IMR-90 (cell line): ENCODE data around the gene EDARADD. TPM values are rescaled to one million over a fixed set of nuclear protein-coding genes. Genes with fewer than 3 reads are reported as not detected.

Experiments
- ATAC-seq: fragments of 200-7000 bp; cut with Tn5 transposase; 2 replicates; pipeline ENCODE4 v1.9.1; 2020; ENCODE audit warnings: low read depth, mild to moderate bottlenecking, moderate library complexity
- BruUV-seq: library from RNA; stranded (reverse); fragments of 400-500 nt; replicated peaks from 2 replicates; lab custom pipeline; 2021; lab: Mats Ljungman, UMichigan
- CTCF ChIA-PET: fragments of 300-600 bp; formaldehyde crosslinking; extraction: SDS; loops from one replicate; lab custom pipeline; 2021; ENCODE audit warnings: antibody characterized with exemption; lab: Yijun Ruan, JAX
- POLR2A ChIA-PET: fragments of 300-600 bp; sonication (Branson Sonifier 250); formaldehyde crosslinking; loops from one replicate; lab custom pipeline; 2022; ENCODE audit warnings: antibody characterized with exemption; ENCODE audit not compliant: unreplicated experiment; lab: Charles Lee
- DNase-seq: peaks from one replicate; pipeline ENCODE4 v3.0.0; 2013
- H2AFZ ChIP-seq: replicated peaks from 2 replicates; pipeline ENCODE3; 2013; ENCODE audit warnings: low read length, mild to moderate bottlenecking; ENCODE audit not compliant: poor library complexity
- H2AK5ac ChIP-seq: 2 replicates; pipeline ENCODE4 v1.6.1; 2013; ENCODE audit warnings: low read depth, low read length, inconsistent platforms
- H2AK9ac ChIP-seq: replicated peaks from 2 replicates; pipeline ENCODE3; 2013; ENCODE audit warnings: mild to moderate bottlenecking, low read depth, low read length, moderate library complexity; ENCODE audit not compliant: poor library complexity
- H2BK120ac ChIP-seq: 2 replicates; pipeline ENCODE4 v1.6.1; 2013; ENCODE audit warnings: low read depth, low read length, inconsistent platforms
- H2BK15ac ChIP-seq: 3 replicates; pipeline ENCODE4 v1.6.1; 2013; ENCODE audit warnings: low read depth, low read length, inconsistent platforms
- H2BK20ac ChIP-seq: 2 replicates; pipeline ENCODE4 v1.6.1; 2013; ENCODE audit warnings: low read depth, mild to moderate bottlenecking, inconsistent platforms, low read length, moderate library complexity
- H2BK5ac ChIP-seq: 2 replicates; pipeline ENCODE4 v1.6.1; 2013; ENCODE audit warnings: mild to moderate bottlenecking, low read depth, low read length, inconsistent platforms; ENCODE audit not compliant: poor library complexity, severe bottlenecking
- H3K14ac ChIP-seq: replicated peaks from 2 replicates; pipeline ENCODE4 v1.6.1; 2013; ENCODE audit warnings: low read depth, low read length, inconsistent platforms
- H3K18ac ChIP-seq: 2 replicates; pipeline ENCODE4 v1.6.1; 2013; ENCODE audit warnings: low read depth, low read length, control low read depth
- H3K23ac ChIP-seq: 2 replicates; pipeline ENCODE4 v1.6.1; 2013; ENCODE audit warnings: low read depth, low read length, inconsistent platforms
- H3K27ac ChIP-seq: 2 replicates; pipeline ENCODE4 v1.5.1; 2013; ENCODE audit warnings: mild to moderate bottlenecking, control low read depth, low read length; ENCODE audit not compliant: insufficient read depth
- H3K27me3 ChIP-seq: 2 replicates; pipeline ENCODE4 v1.6.1; 2013; ENCODE audit warnings: low read length; ENCODE audit not compliant: control insufficient read depth, insufficient read depth
- H3K36me3 ChIP-seq: 2 replicates; pipeline ENCODE4 v1.6.1; 2013; ENCODE audit warnings: low read length, mixed read lengths; ENCODE audit not compliant: control insufficient read depth, insufficient read depth
- H3K4ac ChIP-seq: 2 replicates; pipeline ENCODE4 v1.6.1; 2013; ENCODE audit warnings: low read depth, low read length, inconsistent platforms
- H3K4me1 ChIP-seq: 2 replicates; pipeline ENCODE4 v1.6.1; 2013; ENCODE audit warnings: low read length, mixed read lengths; ENCODE audit not compliant: control insufficient read depth, insufficient read depth
- H3K4me2 ChIP-seq: 2 replicates; pipeline ENCODE4 v1.6.1; 2013; ENCODE audit warnings: low read depth, mild to moderate bottlenecking, control low read depth, low read length, moderate library complexity
- H3K4me3 ChIP-seq: 2 replicates; pipeline ENCODE4 v1.5.1; 2013; ENCODE audit warnings: low read depth, mild to moderate bottlenecking, control low read depth, low read length, moderate library complexity; ENCODE audit not compliant: insufficient read depth
- H3K56ac ChIP-seq: 2 replicates; pipeline ENCODE4 v1.6.1; 2013; ENCODE audit warnings: low read length, inconsistent platforms; ENCODE audit not compliant: insufficient read depth; ENCODE audit errors: extremely low read depth
- H3K79me1 ChIP-seq, 2 experiments: 2 replicates each; pipeline ENCODE4 v1.6.1; 2013; ENCODE audit warnings: low read length in 2 of 2, inconsistent platforms in 1 of 2, low read depth in 1 of 2
- H3K9ac ChIP-seq: 2 replicates; pipeline ENCODE4 v1.6.1; 2013; ENCODE audit warnings: low read depth, low read length, control low read depth
- H3K9me1 ChIP-seq: 2 replicates; pipeline ENCODE4 v1.6.1; 2013; ENCODE audit warnings: low read length, inconsistent platforms; ENCODE audit not compliant: insufficient read depth
- H3K9me3 ChIP-seq: 2 replicates; pipeline ENCODE4 v1.6.1; 2013; ENCODE audit warnings: low read length; ENCODE audit not compliant: control insufficient read depth, insufficient read depth
- H4K20me1 ChIP-seq: 2 replicates; pipeline ENCODE4 v1.6.1; 2013; ENCODE audit warnings: low read length, inconsistent platforms; ENCODE audit not compliant: insufficient read depth
- H4K5ac ChIP-seq: 2 replicates; pipeline ENCODE4 v1.6.1; 2013; ENCODE audit warnings: mild to moderate bottlenecking, low read depth, low read length, control low read depth
- H4K8ac ChIP-seq, 2 experiments: 2 replicates each; pipeline ENCODE4 v1.6.1; 2013; ENCODE audit warnings: low read depth in 2 of 2, low read length in 2 of 2, control low read depth in 1 of 2, inconsistent platforms in 1 of 2
- H4K91ac ChIP-seq: 2 replicates; pipeline ENCODE4 v1.6.1; 2013; ENCODE audit warnings: low read depth, low read length, inconsistent platforms; ENCODE audit not compliant: insufficient read depth
- BHLHE40 ChIP-seq: fragments of 150-350 bp; IDR thresholded peaks from 2 replicates; pipeline ENCODE4 v1.6.1; 2016; ENCODE audit warnings: mild to moderate bottlenecking, low read depth, low read length
- CHD1 ChIP-seq: IDR thresholded peaks from 2 replicates; pipeline ENCODE4 v1.6.1; 2012; ENCODE audit warnings: low read depth, low read length, improper control_type of control experiment
- CTCF ChIP-seq: conservative IDR thresholded peaks from 2 replicates; pipeline ENCODE4 v1.5.1; 2012; ENCODE audit warnings: mild to moderate bottlenecking, low read depth, low read length, improper control_type of control experiment
- ELK1 ChIP-seq: fragments of 150-350 bp; IDR thresholded peaks from 2 replicates; pipeline ENCODE4 v1.6.1; 2016; ENCODE audit warnings: low read depth, mild to moderate bottlenecking, low read length, moderate library complexity, borderline replicate concordance
- MAFK ChIP-seq: IDR thresholded peaks from 2 replicates; pipeline ENCODE4 v1.6.1; 2012; ENCODE audit warnings: low read depth, low read length, improper control_type of control experiment
- MAZ ChIP-seq: IDR thresholded peaks from 2 replicates; pipeline ENCODE4 v1.6.1; 2012; ENCODE audit warnings: low read depth, mild to moderate bottlenecking, low read length, improper control_type of control experiment, moderate library complexity, borderline replicate concordance
- POLR2A ChIP-seq: IDR thresholded peaks from 2 replicates; pipeline ENCODE4 v1.6.1; 2012; ENCODE audit warnings: mild to moderate bottlenecking, low read depth, low read length
- RAD21 ChIP-seq: IDR thresholded peaks from 2 replicates; pipeline ENCODE4 v1.6.1; 2012; ENCODE audit warnings: low read length, improper control_type of control experiment
- RCOR1 ChIP-seq: IDR thresholded peaks from 2 replicates; pipeline ENCODE4 v1.6.1; 2012; ENCODE audit warnings: mild to moderate bottlenecking, low read length, improper control_type of control experiment; ENCODE audit not compliant: insufficient replicate concordance
- RFX5 ChIP-seq: IDR thresholded peaks from 2 replicates; pipeline ENCODE4 v1.8.0; 2012; ENCODE audit warnings: low read depth, mild to moderate bottlenecking, low read length, moderate library complexity
- SMC3 ChIP-seq: fragments of 150-350 bp; IDR thresholded peaks from 2 replicates; pipeline ENCODE4 v1.6.1; 2016; ENCODE audit warnings: low read depth, mild to moderate bottlenecking, antibody characterized with exemption, low read length, moderate library complexity
- USF2 ChIP-seq: fragments of 150-350 bp; IDR thresholded peaks from 2 replicates; pipeline ENCODE4 v1.6.1; 2017; ENCODE audit warnings: mild to moderate bottlenecking, antibody characterized with exemption, low read length, low read depth
- WGBS, 2 experiments: methylation state at CpG; one replicate each; pipeline versions ENCODE4 v1.1.5 to v1.1.7; 2013; ENCODE audit warnings: missing lambda C conversion rate in 2 of 2; ENCODE audit not compliant: insufficient read length in 1 of 2; ENCODE audit errors: extremely low coverage in 2 of 2; 5-methylcytosine and 5-hydroxymethylcytosine counted together
- dilution Hi-C: fragments of 300-500 bp; cut with HindIII; formaldehyde crosslinking; loops from one replicate; pipeline ENCODE4 v1.14.3; 2018; ENCODE audit warnings: low sequenced_read_pairs; ENCODE audit not compliant: unreplicated experiment
- in situ Hi-C: fragments of 300-500 bp; cut with MboI; formaldehyde crosslinking; loops from 3 replicates; pipeline ENCODE4 v1.14.3; 2019; ENCODE audit warnings: low sequenced_read_pairs, inconsistent platforms, mixed read lengths
- intact Hi-C: fragments of 100-400 bp; cut with micrococcal nuclease; formaldehyde crosslinking; loops from 2 replicates; pipeline ENCODE4 v1.10.0; 2022
- polyA plus RNA-seq, 3 experiments: library from polyadenylated mRNA; depleted of rRNA; stranded (reverse); fragments of >200 nt; gene quantifications; 2 replicates each; pipeline ENCODE4 v1.2.3, GENCODE V29; 2012; ENCODE audit warnings: low replicate concordance in 1 of 3
- total RNA-seq: library from RNA; depleted of rRNA; stranded (reverse); fragments of >200 nt; gene quantifications from 2 replicates; pipeline ENCODE4 v1.2.3, GENCODE V29; 2012

EDARADD gene
- total and polyA plus RNA-seq, 2 of the 4 experiments (the other 2 are of a cell fraction), result not detected

- H2AFZ ChIP-seq, result peak overlapping the region; percentile 51
- H4K91ac ChIP-seq, result no peak overlapping the region
- no peak overlapping the region for H4K8ac ChIP-seq
- H3K27me3 ChIP-seq, result no peaks in the 10 kb centered on the region
- no peak overlapping the region for H3K4me2 ChIP-seq
- DNase-seq (no peak), ATAC-seq (no peak)
- no peak overlapping the region for H2BK120ac ChIP-seq
- no peak overlapping the region for H3K23ac ChIP-seq
- no peak overlapping the region for H3K4me3 ChIP-seq
- H4K20me1 ChIP-seq, result no peaks in the 10 kb centered on the region
- no peak overlapping the region for H2AK5ac ChIP-seq
- no peak overlapping the region for H3K14ac ChIP-seq
- BruUV-seq, result no TSS peak
- no peak overlapping the region for H3K56ac ChIP-seq
- H3K79me1 ChIP-seq, result no peaks in the 10 kb centered on the region
- no peak overlapping the region for H2BK5ac ChIP-seq
- H3K4me1 ChIP-seq, result no peaks in the 10 kb centered on the region
- H2BK15ac ChIP-seq, result no peak overlapping the region
- CTCF ChIA-PET, result no interaction called here
- dilution Hi-C loops (no loop called here), intact Hi-C loops (no loop called here), in situ Hi-C loops (no loop called here)
- H2BK20ac ChIP-seq, result no peak overlapping the region
- no peak for TF ChIP-seq BHLHE40
- TF ChIP-seq MAZ, result no peak
- no peak for TF ChIP-seq SMC3
- no peak for TF ChIP-seq CHD1
- TF ChIP-seq CTCF, result no peak
- no peak for TF ChIP-seq USF2
- no peak for TF ChIP-seq RAD21
- TF ChIP-seq POLR2A, result no peak
- no peak for TF ChIP-seq RCOR1
- TF ChIP-seq MAFK, result no peak
- TF ChIP-seq RFX5, result no peak
- TF ChIP-seq ELK1, result no peak
- H2AK9ac ChIP-seq, result no peak overlapping the region
- no peak overlapping the region for H4K5ac ChIP-seq
- POLR2A ChIA-PET, result no interaction called here
- H3K9me3 ChIP-seq, result no peaks in the 10 kb centered on the region
- no peaks in the 10 kb centered on the region for H3K36me3 ChIP-seq
- H3K18ac ChIP-seq, result no peak overlapping the region
- 59% methylated on average over 6 of the region's 18 CpGs; no CpG with 5 or more reads in 1 of the 2 experiments for WGBS, 2 experiments
- H3K9me1 ChIP-seq, result no peaks in the 10 kb centered on the region
- no peak overlapping the region for H3K27ac ChIP-seq
- H3K4ac ChIP-seq, result no peak overlapping the region
- no peak overlapping the region for H3K9ac ChIP-seq
Measured at GRCh38 chr1:236403905-236404696, 10.0 kb downstream of the EDARADD start.
